Heart right ventricle (tissue), 16 donors: ENCODE data around the gene ABCD3. TPM values are rescaled to one million over a fixed set of nuclear protein-coding genes. Genes with fewer than 3 reads are reported as not detected.

Source experiments
- ATAC-seq, 8 donors: fragments of 200-7000 bp; cut with Tn5 transposase; one replicate each; pipeline ENCODE4 v1.9.1; 2020; ENCODE audit warnings: mild to moderate bottlenecking in 8 of 8, moderate library complexity in 8 of 8, moderate number of reproducible peaks in 1 of 8
- DNase-seq, 2 donors: peaks; one replicate each; pipeline ENCODE4 v3.0.0-alpha.2; 2020
- H3K27ac ChIP-seq, 10 donors: fragments of 200-600 bp; sonication (generic) in 2 of 10; one replicate each; pipeline versions ENCODE4 v1.5.0 to v1.8.0; 2020 to 2022; ENCODE audit warnings: mild to moderate bottlenecking in 3 of 10
- H3K27me3 ChIP-seq, 7 donors: fragments of 200-600 bp; one replicate each; pipeline ENCODE4 v1.8.0; 2021 to 2022; ENCODE audit warnings: mild to moderate bottlenecking in 2 of 7
- H3K36me3 ChIP-seq, 9 donors: fragments of 200-600 bp; sonication (generic) in 1 of 9; one replicate each; pipeline versions ENCODE4 v1.5.0 to v1.8.0; 2020 to 2022; ENCODE audit warnings: mild to moderate bottlenecking in 2 of 9
- H3K4me1 ChIP-seq, 9 donors: fragments of 200-600 bp; sonication (generic) in 1 of 9; one replicate each; pipeline versions ENCODE4 v1.5.0 to v1.8.0; 2020 to 2022; ENCODE audit warnings: mild to moderate bottlenecking in 4 of 9
- H3K4me3 ChIP-seq, 10 donors: fragments of 200-600 bp; sonication (generic) in 2 of 10; one replicate each; pipeline versions ENCODE4 v1.5.0 to v1.8.0; 2020 to 2022; ENCODE audit warnings: mild to moderate bottlenecking in 7 of 10, moderate library complexity in 2 of 10
- H3K9me3 ChIP-seq, 11 donors: fragments of 200-600 bp in 10 of 11; sonication (generic) in 2 of 11; one replicate each; pipeline versions ENCODE4 v1.5.0 to v1.8.0; 2013 to 2022; ENCODE audit warnings: mild to moderate bottlenecking in 2 of 11, control low read depth in 1 of 11, moderate library complexity in 1 of 11
- CTCF ChIP-seq, 9 donors: fragments of 200-600 bp; sonication (generic) in 2 of 9; IDR thresholded peaks; one replicate each; pipeline versions ENCODE4 v1.5.0 to v1.8.0; 2021 to 2022; ENCODE audit warnings: antibody characterized with exemption in 9 of 9, mild to moderate bottlenecking in 5 of 9, moderate library complexity in 1 of 9
- WGBS, 2 donors: extraction: QIAGEN DNeasy Blood & Tissue Kit; methylation state at CpG; one replicate each; pipeline ENCODE4 v1.1.7; 2013; ENCODE audit warnings: inconsistent platforms in 1 of 2; 5-methylcytosine and 5-hydroxymethylcytosine counted together
- intact Hi-C, 10 donors: fragments of 100-400 bp; cut with DNase I; formaldehyde crosslinking; loops; one replicate each; pipeline versions ENCODE4 v1.11.1 to v1.14.2; 2022
- polyA plus RNA-seq, 2 donors: library from polyadenylated mRNA; stranded (reverse); fragments of 200-250 nt; gene quantifications; one replicate each; pipeline ENCODE4 v1.2.3, GENCODE V29; 2013
- total RNA-seq, 10 donors: library from RNA; stranded (reverse); fragmentation: NEBNext Ultra II Directional in 3 of 10; extraction: Animal tissue kit (Norgen Biotek cat#: 25700) in 3 of 10; gene quantifications; one replicate each; pipeline versions ENCODE4 v1.2.1 to v1.2.4, GENCODE V29; 2021 to 2023
- donor health status: Arrhythmogenic right ventricular cardiomyopathy.
- donor health status: ischemic (EF 13 %, LVEDD 7.1; RV severe dilation, severe dysfunction).
- donor health status: healthy with polysubstance abuse.
- donor health status: DM: no; HTN: yes; CAD: no.
- donor health status: DM: no; HTN: no; CAD: no.
- donor health status: ischemic (EF 25% LVEDD 6.9; RV normal size, moderate dysfunction).
- donor health status: ischemic (EF 25% LVEDD 5.7; RV mildly dilated, moderate dysfunction).
- donor health status: healthy.
- donor health status: DM: yes; HTN: yes; CAD: no.
- donor health status: Ischemic cardiomyopathy.
- donor health status: ischemic (EF 35%, LVEDD 5.7; RV mildly dilated, moderate dysfunction).
- donor health status: nonischemic (EF 11% LVEDD 7.7; RV severe dilation, severe dysfunction).
- donor health status: DM: yes; HTN: yes; CAD: no.
- donor health status: PGD.
- donor health status: ischemic (EF 29% LVEDD 5.4; RV normal size, mild dysfunction).
- donor health status: nonischemic (EF 23%, LVEDD 6.1; RV moderate dilation, normal function).

ABCD3 gene
- total and polyA plus RNA-seq, 12 donors: 22.2 to 90.0 (median 59.1) TPM

DNA sequence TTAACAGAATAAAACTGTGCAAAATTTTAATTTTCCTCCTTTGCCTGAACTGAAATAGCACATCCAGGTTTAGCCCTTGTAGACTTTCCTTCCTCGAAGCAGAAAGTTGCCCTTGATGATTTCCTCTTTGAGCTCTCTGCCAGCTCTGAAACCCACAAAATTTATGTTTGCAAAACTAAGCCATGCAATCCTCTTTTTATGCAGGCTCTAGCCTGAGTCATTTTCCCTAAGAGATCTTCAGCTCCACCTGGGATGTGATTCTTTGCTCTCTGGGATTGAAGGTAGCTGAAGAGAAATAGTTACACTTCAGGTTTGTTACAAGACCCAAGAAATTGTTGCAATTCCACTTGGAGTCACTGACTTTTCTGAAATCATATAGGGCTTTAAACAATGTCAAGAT lies 124.8 kb downstream of the ABCD3 start:
- H3K27ac ChIP-seq: peak overlapping the region in 9 of 10 donors; percentile 87 to 95 (median 91)
- peaks cover 0 to 12% (median 0%) of the 10 kb centered on the region in 7 donors for H3K27me3 ChIP-seq
- peak overlapping the region in 8 of 10 donors; percentile 52 to 80 (median 76) for H3K4me3 ChIP-seq
- no peaks in the 10 kb centered on the region for H3K9me3 ChIP-seq
- H3K36me3 ChIP-seq: peaks cover 0 to 7% (median 0%) of the 10 kb centered on the region in 9 donors
- DNase-seq (no peak), ATAC-seq (no peak)
- intact Hi-C loops: loop anchor here in 7 of 10 donors (5.0 to 10.0 kb wide), 5 partner anchors 49 to 259 kb away; no protein-coding TSS in a partner anchor
- TF ChIP-seq CTCF (IDR thresholded peaks at IDR 0.05): no peak
- 11 to 29% methylated on average over 1 of the region's 1 CpG for WGBS, 2 donors
- peaks cover 0 to 48% (median 32%) of the 10 kb centered on the region in 9 donors for H3K4me1 ChIP-seq

- peaks cover 0 to 12% (median 0%) of the 10 kb centered on the region in 7 donors for H3K27me3 ChIP-seq
- ATAC-seq: peak in 2 of 8 donors; percentile 30 to 44
- peaks cover 0 to 47% (median 32%) of the 10 kb centered on the region in 9 donors for H3K4me1 ChIP-seq
- 46 to 51% methylated on average over 4 of the region's 4 CpGs for WGBS, 2 donors
- no peaks in the 10 kb centered on the region for H3K36me3 ChIP-seq
- no peaks in the 10 kb centered on the region for H3K9me3 ChIP-seq
- intact Hi-C loops: loop anchor here in 7 of 10 donors (5.0 to 10.0 kb wide), 5 partner anchors 48 to 258 kb away; no protein-coding TSS in a partner anchor
- peak overlapping the region in 4 of 10 donors; percentile 6 to 78 (median 72) for H3K4me3 ChIP-seq
- DNase-seq: no peak
- no peak for TF ChIP-seq CTCF (IDR thresholded peaks at IDR 0.05)
- peak overlapping the region; percentile 30 to 95 (median 90) for H3K27ac ChIP-seq
These were observed 125.9 kb downstream of the ABCD3 start for GRCh38 chr1:94543893-94544635.

DNA sequence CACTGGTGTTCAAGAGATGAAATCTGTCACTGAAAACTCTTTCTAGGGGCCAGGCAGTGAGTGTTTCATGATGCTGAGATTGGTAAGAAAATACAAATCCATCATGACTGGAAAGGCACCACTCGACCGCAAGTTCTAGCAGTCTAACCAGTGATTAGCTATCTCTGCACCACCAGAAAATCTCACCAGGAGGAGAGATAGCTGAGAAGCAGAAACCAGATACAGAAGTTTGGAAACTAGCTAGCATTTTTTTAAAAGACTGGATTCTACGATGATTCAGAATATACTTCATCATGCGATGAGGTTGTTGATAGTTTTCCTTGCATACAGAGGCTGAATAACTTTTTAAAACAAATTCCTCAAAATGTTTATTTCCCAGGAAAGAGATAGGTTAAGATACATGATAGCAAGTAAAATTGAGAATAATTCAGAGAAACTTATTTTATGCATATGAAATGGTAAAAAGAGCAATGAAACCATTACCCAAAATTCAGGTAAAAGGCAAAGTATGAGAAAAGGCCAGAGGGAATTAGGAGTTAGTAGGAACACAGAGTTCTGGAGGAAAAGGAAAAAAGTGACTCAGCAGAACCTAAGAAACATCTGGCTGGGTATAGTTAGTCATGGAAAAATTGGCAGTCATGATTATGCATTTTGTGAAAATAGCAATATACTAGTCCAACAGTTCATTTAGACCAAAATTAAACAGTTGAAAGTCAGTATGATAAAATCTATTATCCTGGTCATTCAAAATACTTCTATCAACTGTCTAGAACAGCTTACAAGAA lies 126.7 kb downstream of the ABCD3 start:
- H3K36me3 ChIP-seq: no peaks in the 10 kb centered on the region
- intact Hi-C loops: loop anchor here in 7 of 10 donors (5.0 to 10.0 kb wide), 5 partner anchors 47 to 257 kb away; no protein-coding TSS in a partner anchor
- peak overlapping the region in 4 of 10 donors; percentile 2 to 78 (median 40) for H3K4me3 ChIP-seq
- peak overlapping the region in 9 of 10 donors; percentile 30 to 95 (median 91) for H3K27ac ChIP-seq
- no peak for TF ChIP-seq CTCF (IDR thresholded peaks at IDR 0.05)
- WGBS, 2 donors: 51 to 67% methylated on average over 4 of the region's 4 CpGs
- peaks cover 0 to 47% (median 32%) of the 10 kb centered on the region in 9 donors for H3K4me1 ChIP-seq
- DNase-seq: no peak
- ATAC-seq: no peak
- H3K9me3 ChIP-seq: no peaks in the 10 kb centered on the region
- H3K27me3 ChIP-seq: peaks cover 0 to 12% (median 0%) of the 10 kb centered on the region in 7 donors

GRCh38 chr1:94549706-94550105 lies 131.5 kb downstream of the ABCD3 start:
- Histone ChIP-seq H3K4me3 (no peak overlapping the region), H3K4me1 (peaks cover 0 to 16% (median 7%) of the 10 kb centered on the region in 9 donors), H3K27me3 (no peaks in the 10 kb centered on the region), H3K9me3 (no peaks in the 10 kb centered on the region), H3K27ac (no peak overlapping the region), H3K36me3 (no peaks in the 10 kb centered on the region)
- DNase-seq (no peak), ATAC-seq (no peak)
- TF ChIP-seq CTCF (IDR thresholded peaks at IDR 0.05): no peak
- intact Hi-C loops: loop anchor here in 2 of 10 donors (5.0 to 10.0 kb wide), 2 partner anchors 43 to 105 kb away; no protein-coding TSS in a partner anchor
- WGBS, 2 donors: 76 to 81% methylated on average over 5 of the region's 5 CpGs
